ENCODE results near the gene PLEKHM3.

DNA sequence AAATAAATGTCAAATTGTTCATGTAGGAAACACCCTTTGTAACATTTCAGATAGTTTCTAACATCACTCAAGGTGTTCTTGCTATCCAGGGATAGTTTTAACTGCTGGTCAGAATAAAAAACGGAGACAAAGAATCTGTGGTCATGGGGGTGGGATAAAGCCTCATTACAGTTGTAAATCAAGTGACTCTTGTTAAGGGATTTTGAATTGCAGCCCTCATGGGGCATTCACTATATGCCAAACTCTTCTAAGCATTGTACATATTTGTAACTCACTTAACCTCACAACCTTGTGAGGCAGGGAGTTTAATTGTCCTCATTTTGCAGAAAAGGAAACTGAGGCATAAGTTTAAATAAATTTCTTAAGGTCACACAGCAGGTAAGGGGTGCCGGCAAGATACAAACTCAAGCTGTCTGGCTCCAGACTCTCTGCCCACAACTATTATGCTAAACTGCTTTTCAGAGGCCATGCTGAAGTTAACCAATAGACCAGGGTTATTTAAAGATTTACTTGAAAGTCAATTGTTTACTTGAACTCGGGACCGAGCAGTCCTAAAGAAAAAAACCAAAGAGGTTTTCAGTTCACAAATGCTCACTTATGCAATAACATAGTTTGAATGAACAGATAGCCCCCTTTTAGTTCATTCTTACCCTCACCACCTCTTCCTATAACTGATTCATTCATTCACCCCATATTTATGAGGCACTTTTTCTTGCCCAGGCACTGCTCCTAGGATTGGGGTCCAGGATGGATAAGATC lies 134.1 kb downstream of the PLEKHM3 start:
- TF ChIP-seq, protein P1, sequence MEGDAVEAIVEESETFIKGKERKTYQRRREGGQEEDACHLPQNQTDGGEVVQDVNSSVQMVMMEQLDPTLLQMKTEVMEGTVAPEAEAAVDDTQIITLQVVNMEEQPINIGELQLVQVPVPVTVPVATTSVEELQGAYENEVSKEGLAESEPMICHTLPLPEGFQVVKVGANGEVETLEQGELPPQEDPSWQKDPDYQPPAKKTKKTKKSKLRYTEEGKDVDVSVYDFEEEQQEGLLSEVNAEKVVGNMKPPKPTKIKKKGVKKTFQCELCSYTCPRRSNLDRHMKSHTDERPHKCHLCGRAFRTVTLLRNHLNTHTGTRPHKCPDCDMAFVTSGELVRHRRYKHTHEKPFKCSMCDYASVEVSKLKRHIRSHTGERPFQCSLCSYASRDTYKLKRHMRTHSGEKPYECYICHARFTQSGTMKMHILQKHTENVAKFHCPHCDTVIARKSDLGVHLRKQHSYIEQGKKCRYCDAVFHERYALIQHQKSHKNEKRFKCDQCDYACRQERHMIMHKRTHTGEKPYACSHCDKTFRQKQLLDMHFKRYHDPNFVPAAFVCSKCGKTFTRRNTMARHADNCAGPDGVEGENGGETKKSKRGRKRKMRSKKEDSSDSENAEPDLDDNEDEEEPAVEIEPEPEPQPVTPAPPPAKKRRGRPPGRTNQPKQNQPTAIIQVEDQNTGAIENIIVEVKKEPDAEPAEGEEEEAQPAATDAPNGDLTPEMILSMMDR (IDR thresholded peaks at IDR 0.05; ENCODE audit: low read depth, low read length), result no peak
- TF ChIP-seq POLR2A (IDR thresholded peaks at IDR 0.05; ENCODE audit: extremely low read depth, insufficient read length), result no peak
- TF ChIP-seq, protein P2, sequence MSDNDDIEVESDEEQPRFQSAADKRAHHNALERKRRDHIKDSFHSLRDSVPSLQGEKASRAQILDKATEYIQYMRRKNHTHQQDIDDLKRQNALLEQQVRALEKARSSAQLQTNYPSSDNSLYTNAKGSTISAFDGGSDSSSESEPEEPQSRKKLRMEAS (IDR thresholded peaks at IDR 0.05; ENCODE audit: low read depth, low read length), result no peak
